IMR-90 (cell line): ENCODE results near the gene PROB1. TPM values are rescaled to one million over a fixed set of nuclear protein-coding genes. Genes with fewer than 3 reads are reported as not detected.

Experiments used
- ATAC-seq: fragments of 200-7000 bp; cut with Tn5 transposase; 2 replicates; pipeline ENCODE4 v1.9.1; 2020; ENCODE audit warnings: low read depth, mild to moderate bottlenecking, moderate library complexity
- BruUV-seq: library from RNA; stranded (reverse); fragments of 400-500 nt; replicated peaks from 2 replicates; lab custom pipeline; 2021; lab: Mats Ljungman, UMichigan
- CTCF ChIA-PET: fragments of 300-600 bp; formaldehyde crosslinking; extraction: SDS; loops from one replicate; lab custom pipeline; 2021; ENCODE audit warnings: antibody characterized with exemption; lab: Yijun Ruan, JAX
- POLR2A ChIA-PET: fragments of 300-600 bp; sonication (Branson Sonifier 250); formaldehyde crosslinking; loops from one replicate; lab custom pipeline; 2022; ENCODE audit warnings: antibody characterized with exemption; ENCODE audit not compliant: unreplicated experiment; lab: Charles Lee
- DNase-seq: peaks from one replicate; pipeline ENCODE4 v3.0.0; 2013
- H2AFZ ChIP-seq: replicated peaks from 2 replicates; pipeline ENCODE3; 2013; ENCODE audit warnings: low read length, mild to moderate bottlenecking; ENCODE audit not compliant: poor library complexity
- H2AK5ac ChIP-seq: 2 replicates; pipeline ENCODE4 v1.6.1; 2013; ENCODE audit warnings: low read depth, low read length, inconsistent platforms
- H2AK9ac ChIP-seq: replicated peaks from 2 replicates; pipeline ENCODE3; 2013; ENCODE audit warnings: mild to moderate bottlenecking, low read depth, low read length, moderate library complexity; ENCODE audit not compliant: poor library complexity
- H2BK120ac ChIP-seq: 2 replicates; pipeline ENCODE4 v1.6.1; 2013; ENCODE audit warnings: low read depth, low read length, inconsistent platforms
- H2BK15ac ChIP-seq: 3 replicates; pipeline ENCODE4 v1.6.1; 2013; ENCODE audit warnings: low read depth, low read length, inconsistent platforms
- H2BK20ac ChIP-seq: 2 replicates; pipeline ENCODE4 v1.6.1; 2013; ENCODE audit warnings: low read depth, mild to moderate bottlenecking, inconsistent platforms, low read length, moderate library complexity
- H2BK5ac ChIP-seq: 2 replicates; pipeline ENCODE4 v1.6.1; 2013; ENCODE audit warnings: mild to moderate bottlenecking, low read depth, low read length, inconsistent platforms; ENCODE audit not compliant: poor library complexity, severe bottlenecking
- H3K14ac ChIP-seq: replicated peaks from 2 replicates; pipeline ENCODE4 v1.6.1; 2013; ENCODE audit warnings: low read depth, low read length, inconsistent platforms
- H3K18ac ChIP-seq: 2 replicates; pipeline ENCODE4 v1.6.1; 2013; ENCODE audit warnings: low read depth, low read length, control low read depth
- H3K23ac ChIP-seq: 2 replicates; pipeline ENCODE4 v1.6.1; 2013; ENCODE audit warnings: low read depth, low read length, inconsistent platforms
- H3K27ac ChIP-seq: 2 replicates; pipeline ENCODE4 v1.5.1; 2013; ENCODE audit warnings: mild to moderate bottlenecking, control low read depth, low read length; ENCODE audit not compliant: insufficient read depth
- H3K27me3 ChIP-seq: 2 replicates; pipeline ENCODE4 v1.6.1; 2013; ENCODE audit warnings: low read length; ENCODE audit not compliant: control insufficient read depth, insufficient read depth
- H3K36me3 ChIP-seq: 2 replicates; pipeline ENCODE4 v1.6.1; 2013; ENCODE audit warnings: low read length, mixed read lengths; ENCODE audit not compliant: control insufficient read depth, insufficient read depth
- H3K4ac ChIP-seq: 2 replicates; pipeline ENCODE4 v1.6.1; 2013; ENCODE audit warnings: low read depth, low read length, inconsistent platforms
- H3K4me1 ChIP-seq: 2 replicates; pipeline ENCODE4 v1.6.1; 2013; ENCODE audit warnings: low read length, mixed read lengths; ENCODE audit not compliant: control insufficient read depth, insufficient read depth
- H3K4me2 ChIP-seq: 2 replicates; pipeline ENCODE4 v1.6.1; 2013; ENCODE audit warnings: low read depth, mild to moderate bottlenecking, control low read depth, low read length, moderate library complexity
- H3K4me3 ChIP-seq: 2 replicates; pipeline ENCODE4 v1.5.1; 2013; ENCODE audit warnings: low read depth, mild to moderate bottlenecking, control low read depth, low read length, moderate library complexity; ENCODE audit not compliant: insufficient read depth
- H3K56ac ChIP-seq: 2 replicates; pipeline ENCODE4 v1.6.1; 2013; ENCODE audit warnings: low read length, inconsistent platforms; ENCODE audit not compliant: insufficient read depth; ENCODE audit errors: extremely low read depth
- H3K79me1 ChIP-seq, 2 experiments: 2 replicates each; pipeline ENCODE4 v1.6.1; 2013; ENCODE audit warnings: low read length in 2 of 2, inconsistent platforms in 1 of 2, low read depth in 1 of 2
- H3K9ac ChIP-seq: 2 replicates; pipeline ENCODE4 v1.6.1; 2013; ENCODE audit warnings: low read depth, low read length, control low read depth
- H3K9me1 ChIP-seq: 2 replicates; pipeline ENCODE4 v1.6.1; 2013; ENCODE audit warnings: low read length, inconsistent platforms; ENCODE audit not compliant: insufficient read depth
- H3K9me3 ChIP-seq: 2 replicates; pipeline ENCODE4 v1.6.1; 2013; ENCODE audit warnings: low read length; ENCODE audit not compliant: control insufficient read depth, insufficient read depth
- H4K20me1 ChIP-seq: 2 replicates; pipeline ENCODE4 v1.6.1; 2013; ENCODE audit warnings: low read length, inconsistent platforms; ENCODE audit not compliant: insufficient read depth
- H4K5ac ChIP-seq: 2 replicates; pipeline ENCODE4 v1.6.1; 2013; ENCODE audit warnings: mild to moderate bottlenecking, low read depth, low read length, control low read depth
- H4K8ac ChIP-seq, 2 experiments: 2 replicates each; pipeline ENCODE4 v1.6.1; 2013; ENCODE audit warnings: low read depth in 2 of 2, low read length in 2 of 2, control low read depth in 1 of 2, inconsistent platforms in 1 of 2
- H4K91ac ChIP-seq: 2 replicates; pipeline ENCODE4 v1.6.1; 2013; ENCODE audit warnings: low read depth, low read length, inconsistent platforms; ENCODE audit not compliant: insufficient read depth
- CHD1 ChIP-seq: IDR thresholded peaks from 2 replicates; pipeline ENCODE4 v1.6.1; 2012; ENCODE audit warnings: low read depth, low read length, improper control_type of control experiment
- CTCF ChIP-seq: conservative IDR thresholded peaks from 2 replicates; pipeline ENCODE4 v1.5.1; 2012; ENCODE audit warnings: mild to moderate bottlenecking, low read depth, low read length, improper control_type of control experiment
- FOS ChIP-seq: fragments of 150-350 bp; IDR thresholded peaks from 2 replicates; pipeline ENCODE4 v1.6.1; 2016; ENCODE audit warnings: low read depth, low read length
- POLR2A ChIP-seq: IDR thresholded peaks from 2 replicates; pipeline ENCODE4 v1.6.1; 2012; ENCODE audit warnings: mild to moderate bottlenecking, low read depth, low read length
- RAD21 ChIP-seq: IDR thresholded peaks from 2 replicates; pipeline ENCODE4 v1.6.1; 2012; ENCODE audit warnings: low read length, improper control_type of control experiment
- USF2 ChIP-seq: fragments of 150-350 bp; IDR thresholded peaks from 2 replicates; pipeline ENCODE4 v1.6.1; 2017; ENCODE audit warnings: mild to moderate bottlenecking, antibody characterized with exemption, low read length, low read depth
- WGBS, 2 experiments: methylation state at CpG; one replicate each; pipeline versions ENCODE4 v1.1.5 to v1.1.7; 2013; ENCODE audit warnings: missing lambda C conversion rate in 2 of 2; ENCODE audit not compliant: insufficient read length in 1 of 2; ENCODE audit errors: extremely low coverage in 2 of 2; 5-methylcytosine and 5-hydroxymethylcytosine counted together
- dilution Hi-C: fragments of 300-500 bp; cut with HindIII; formaldehyde crosslinking; loops from one replicate; pipeline ENCODE4 v1.14.3; 2018; ENCODE audit warnings: low sequenced_read_pairs; ENCODE audit not compliant: unreplicated experiment
- in situ Hi-C: fragments of 300-500 bp; cut with MboI; formaldehyde crosslinking; loops from 3 replicates; pipeline ENCODE4 v1.14.3; 2019; ENCODE audit warnings: low sequenced_read_pairs, inconsistent platforms, mixed read lengths
- intact Hi-C: fragments of 100-400 bp; cut with micrococcal nuclease; formaldehyde crosslinking; loops from 2 replicates; pipeline ENCODE4 v1.10.0; 2022
- polyA plus RNA-seq, 3 experiments: library from polyadenylated mRNA; depleted of rRNA; stranded (reverse); fragments of >200 nt; gene quantifications; 2 replicates each; pipeline ENCODE4 v1.2.3, GENCODE V29; 2012; ENCODE audit warnings: low replicate concordance in 1 of 3
- total RNA-seq: library from RNA; depleted of rRNA; stranded (reverse); fragments of >200 nt; gene quantifications from 2 replicates; pipeline ENCODE4 v1.2.3, GENCODE V29; 2012

The PROB1 gene
- total and polyA plus RNA-seq, 2 of the 4 experiments (the other 2 are of a cell fraction): under 0.01 to 0.38 TPM

- Histone ChIP-seq H2AK9ac (no peak overlapping the region), H3K4me1 (peaks cover 6% of the 10 kb centered on the region), H2AFZ (no peak overlapping the region), H3K14ac (no peak overlapping the region), H3K4me3 (no peak overlapping the region), H2BK5ac (no peak overlapping the region), H3K27me3 (no peaks in the 10 kb centered on the region), H4K20me1 (no peaks in the 10 kb centered on the region; the same call in 1 of the 2 replicates), H2BK15ac (no peak overlapping the region), H3K27ac (no peak overlapping the region), H3K4ac (no peak overlapping the region), H2AK5ac (no peak overlapping the region), H3K9ac (no peak overlapping the region), H3K79me1 (peaks cover 0 to 8% of the 10 kb centered on the region in 2 experiments; a peak in 1 of 4 replicates), H3K18ac (no peak overlapping the region), H2BK120ac (no peak overlapping the region), H3K23ac (no peak overlapping the region), H3K56ac (no peak overlapping the region), H2BK20ac (no peak overlapping the region), H3K36me3 (peaks cover 3% of the 10 kb centered on the region; the same call in 1 of the 2 replicates), H3K4me2 (no peak overlapping the region), H3K9me3 (no peaks in the 10 kb centered on the region), H3K9me1 (peaks cover 8% of the 10 kb centered on the region), H4K8ac (no peak overlapping the region), H4K5ac (no peak overlapping the region), H4K91ac (no peak overlapping the region)
- intact Hi-C loops: no loop called here
- no CpG with 5 or more reads among the region's 7 CpGs for WGBS, 2 experiments
- BruUV-seq: no TSS peak
- ATAC-seq (no peak), DNase-seq (no peak)
- dilution Hi-C loops: loop anchor here (25.0 kb wide), 1 partner anchor 104 kb away; no protein-coding TSS in a partner anchor
- in situ Hi-C loops: no loop called here
- ChIA-PET CTCF (no interaction called here), POLR2A (no interaction called here)
- TF ChIP-seq CTCF (no peak), RAD21 (no peak), FOS (no peak), CHD1 (no peak), POLR2A (no peak), USF2 (no peak)
Measured at GRCh38 chr5:139408191-139408590, 13.3 kb upstream of the PROB1 start.
